ENCODE data around the gene PIERCE2.
"Not testable (repeated sequence)": the region's sequence is repeated elsewhere in the genome, so short reads cannot be mapped to it uniquely, and the experiment has no call there.

Gene PIERCE2

DNA sequence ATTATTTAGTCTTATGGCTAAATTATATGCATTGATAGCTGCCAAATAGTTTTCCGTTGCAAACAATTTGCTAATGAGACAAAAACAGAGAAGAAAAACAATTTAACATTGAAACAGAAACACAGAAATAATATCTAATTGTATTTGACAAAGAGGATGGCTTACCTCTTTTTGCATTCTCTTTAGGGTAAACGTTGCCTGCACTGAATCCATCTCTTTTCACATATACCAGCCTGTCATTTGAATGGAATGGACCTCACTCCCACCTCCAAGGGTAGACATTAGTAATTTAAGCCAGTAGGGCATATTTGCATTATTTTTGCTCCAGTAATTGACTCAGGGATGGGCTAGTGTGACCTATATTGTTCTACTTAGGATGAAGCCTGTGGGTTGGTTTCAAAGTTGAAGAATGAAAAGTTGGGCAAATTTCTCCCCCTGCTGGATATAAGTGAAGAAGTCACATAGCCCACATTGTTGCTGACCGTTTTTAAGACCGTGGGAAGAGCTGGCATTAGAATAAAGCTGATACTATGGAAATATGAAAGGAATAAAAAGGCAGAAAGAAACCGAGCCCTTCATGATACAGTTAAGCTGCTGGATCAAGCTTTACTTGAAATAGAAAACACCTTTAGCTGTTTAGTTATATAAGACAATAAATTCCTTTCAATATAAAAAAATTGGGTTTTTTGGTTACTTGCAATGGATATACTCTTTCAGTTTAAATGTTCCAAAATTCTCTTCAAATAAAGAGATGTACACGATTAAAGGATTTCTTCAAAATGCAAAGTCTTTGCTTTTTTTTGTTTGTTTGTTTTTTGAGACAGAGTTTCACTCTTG, 26.9 kb downstream of the PIERCE2 start:
- peak; percentile 25 for DNase-seq (ENCODE audit: extremely low read depth, low read depth)

DNA sequence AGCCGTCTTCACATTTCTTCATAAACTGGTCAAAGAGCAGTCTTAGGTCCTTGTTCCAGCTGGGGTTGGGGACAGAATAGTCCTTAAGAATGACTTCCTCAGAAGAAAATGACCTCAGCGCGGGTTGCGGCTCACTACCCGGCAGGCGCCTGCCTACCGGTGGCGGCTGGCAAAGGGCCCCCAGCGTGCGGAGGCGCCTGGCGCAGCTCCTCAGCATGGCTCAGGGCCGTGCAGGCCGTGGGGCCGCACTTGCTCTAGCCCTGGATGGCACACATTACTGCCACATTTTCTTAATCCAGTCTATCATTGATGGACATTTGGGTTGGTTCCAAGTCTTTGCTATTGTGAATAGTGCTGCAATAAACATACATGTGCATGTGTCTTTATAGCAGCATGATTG, 34.8 kb downstream of the PIERCE2 start:
- not testable (repeated sequence) for DNase-seq (ENCODE audit: extremely low read depth, low read depth)

More for the DNA sequence above, 26.9 kb downstream of the PIERCE2 start:
- TF ChIP-seq, protein P1, sequence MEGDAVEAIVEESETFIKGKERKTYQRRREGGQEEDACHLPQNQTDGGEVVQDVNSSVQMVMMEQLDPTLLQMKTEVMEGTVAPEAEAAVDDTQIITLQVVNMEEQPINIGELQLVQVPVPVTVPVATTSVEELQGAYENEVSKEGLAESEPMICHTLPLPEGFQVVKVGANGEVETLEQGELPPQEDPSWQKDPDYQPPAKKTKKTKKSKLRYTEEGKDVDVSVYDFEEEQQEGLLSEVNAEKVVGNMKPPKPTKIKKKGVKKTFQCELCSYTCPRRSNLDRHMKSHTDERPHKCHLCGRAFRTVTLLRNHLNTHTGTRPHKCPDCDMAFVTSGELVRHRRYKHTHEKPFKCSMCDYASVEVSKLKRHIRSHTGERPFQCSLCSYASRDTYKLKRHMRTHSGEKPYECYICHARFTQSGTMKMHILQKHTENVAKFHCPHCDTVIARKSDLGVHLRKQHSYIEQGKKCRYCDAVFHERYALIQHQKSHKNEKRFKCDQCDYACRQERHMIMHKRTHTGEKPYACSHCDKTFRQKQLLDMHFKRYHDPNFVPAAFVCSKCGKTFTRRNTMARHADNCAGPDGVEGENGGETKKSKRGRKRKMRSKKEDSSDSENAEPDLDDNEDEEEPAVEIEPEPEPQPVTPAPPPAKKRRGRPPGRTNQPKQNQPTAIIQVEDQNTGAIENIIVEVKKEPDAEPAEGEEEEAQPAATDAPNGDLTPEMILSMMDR (IDR thresholded peaks at IDR 0.05; ENCODE audit: low read depth, low read length), result peak; percentile 66

DNA sequence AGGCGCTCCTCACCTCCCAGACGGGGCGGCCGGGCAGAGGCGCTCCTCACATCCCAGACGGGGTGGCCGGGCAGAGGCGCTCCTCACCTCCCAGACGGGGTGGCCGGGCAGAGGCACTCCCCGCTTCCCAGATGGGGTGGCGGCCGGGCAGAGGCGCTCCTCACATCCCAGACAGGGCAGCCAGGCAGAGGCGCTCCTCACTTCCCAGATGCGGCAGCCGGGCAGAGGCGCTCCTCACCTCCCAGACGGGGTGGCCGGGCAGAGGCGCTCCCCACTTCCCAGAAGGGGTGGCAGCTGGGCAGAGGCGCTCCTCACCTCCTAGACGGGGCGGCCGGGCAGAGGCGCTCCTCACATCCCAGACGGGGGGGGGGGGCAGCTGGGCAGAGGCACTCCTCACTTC, 37.6 kb downstream of the PIERCE2 start:
- DNase-seq (ENCODE audit: extremely low read depth, low read depth), result not testable (repeated sequence)

DNA sequence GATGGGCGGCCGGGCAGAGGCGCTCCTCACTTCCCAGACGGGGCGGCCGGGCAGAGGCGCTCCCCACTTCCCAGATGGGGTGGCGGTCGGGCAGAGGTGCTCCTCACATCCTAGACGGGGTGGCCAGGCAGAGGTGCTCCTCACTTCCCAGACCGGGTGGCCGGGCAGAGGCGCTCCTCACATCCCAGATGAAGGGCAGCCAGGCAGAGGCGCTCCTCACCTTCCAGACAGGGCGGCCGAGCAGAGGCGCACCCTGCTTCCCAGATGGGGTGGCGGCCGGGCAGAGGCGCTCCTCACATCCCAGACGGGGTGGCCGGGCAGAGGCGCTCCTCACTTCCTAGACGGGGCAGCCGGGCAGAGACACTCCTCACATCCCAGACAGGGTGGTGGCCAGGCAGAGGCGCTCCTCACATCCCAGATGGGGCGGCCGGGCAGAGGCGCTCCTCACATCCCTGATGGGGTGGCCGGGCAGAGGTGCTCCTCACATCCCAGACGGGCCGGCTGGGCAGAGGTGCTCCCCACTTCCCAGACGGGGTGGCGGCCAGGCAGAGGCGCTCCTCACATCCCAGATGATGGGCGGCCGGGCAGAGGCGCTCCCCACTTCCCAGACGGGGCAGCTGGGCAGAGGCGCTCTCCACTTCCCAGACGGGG, 38.2 kb downstream of the PIERCE2 start:
- DNase-seq (ENCODE audit: extremely low read depth, low read depth), result not testable (repeated sequence)

DNA sequence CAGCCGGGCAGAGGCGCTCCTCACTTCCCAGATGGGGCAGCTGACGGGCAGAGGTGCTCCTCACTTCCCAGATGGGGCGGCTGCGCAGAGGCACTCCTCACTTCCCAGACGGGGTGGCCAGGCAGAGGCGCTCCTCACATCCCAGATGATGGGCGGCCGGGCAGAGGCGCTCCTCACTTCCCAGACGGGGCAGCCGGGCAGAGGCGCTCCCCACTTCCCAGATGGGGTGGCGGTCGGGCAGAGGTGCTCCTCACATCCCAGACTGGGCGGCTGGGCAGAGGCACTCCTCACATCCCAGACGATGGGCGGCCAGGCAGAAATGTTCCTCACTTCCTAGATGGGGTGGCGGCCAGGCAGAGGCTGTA, 38.7 kb downstream of the PIERCE2 start:
- not testable (repeated sequence) for DNase-seq (ENCODE audit: extremely low read depth, low read depth)

DNA sequence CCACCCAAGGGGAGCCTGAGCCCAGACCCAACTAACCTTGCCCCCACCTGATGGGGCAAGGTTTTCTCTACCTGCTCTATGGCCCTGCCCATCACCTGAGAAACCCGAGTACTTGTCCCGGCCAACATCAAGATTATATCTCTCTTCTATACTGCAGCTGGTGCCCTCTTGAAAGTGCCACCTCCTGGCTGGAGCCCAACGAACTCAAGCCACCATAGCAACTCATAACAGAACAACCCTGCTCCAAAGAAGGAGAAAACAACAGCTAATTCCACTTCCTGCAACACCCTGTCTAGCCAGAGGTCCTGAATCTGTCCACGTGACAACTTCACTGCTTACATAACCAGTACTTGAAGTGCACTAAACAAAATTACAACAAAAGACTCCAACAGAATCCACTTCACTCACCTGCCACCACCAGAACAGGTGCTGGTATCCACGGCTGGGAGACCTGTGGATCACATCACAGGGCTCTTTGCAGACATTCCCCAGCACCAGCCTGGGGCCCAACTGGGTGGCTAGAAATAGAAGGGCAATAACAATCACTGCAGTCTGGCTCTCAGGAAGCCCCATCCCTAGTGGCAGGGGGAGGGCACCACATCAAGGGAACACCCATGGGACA, 49.2 kb downstream of the PIERCE2 start:
- DNase-seq (ENCODE audit: extremely low read depth, low read depth), result no peak
- TF ChIP-seq, protein P1 (IDR thresholded peaks at IDR 0.05; ENCODE audit: low read depth, low read length), result no peak

DNA sequence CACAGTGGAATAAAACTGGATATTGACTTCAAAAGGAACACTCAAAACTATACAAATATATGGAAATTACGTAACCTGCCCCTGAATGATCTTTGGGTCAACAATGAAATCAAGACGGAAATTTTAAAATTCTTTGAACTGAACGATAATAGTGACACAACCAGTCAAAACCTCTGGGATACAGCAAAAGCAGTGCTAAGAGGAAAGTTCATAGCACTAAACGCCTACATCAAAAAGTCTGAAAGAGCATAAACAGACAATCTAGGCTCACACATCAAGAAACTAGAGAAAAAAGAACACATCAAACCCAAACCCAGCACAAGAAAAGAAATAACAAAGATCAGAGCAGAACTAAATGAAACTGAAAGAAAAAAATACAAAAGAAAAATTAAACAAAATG, 53.2 kb downstream of the PIERCE2 start:
- TF ChIP-seq, protein P1 (IDR thresholded peaks at IDR 0.05; ENCODE audit: low read depth, low read length), result no peak

DNA sequence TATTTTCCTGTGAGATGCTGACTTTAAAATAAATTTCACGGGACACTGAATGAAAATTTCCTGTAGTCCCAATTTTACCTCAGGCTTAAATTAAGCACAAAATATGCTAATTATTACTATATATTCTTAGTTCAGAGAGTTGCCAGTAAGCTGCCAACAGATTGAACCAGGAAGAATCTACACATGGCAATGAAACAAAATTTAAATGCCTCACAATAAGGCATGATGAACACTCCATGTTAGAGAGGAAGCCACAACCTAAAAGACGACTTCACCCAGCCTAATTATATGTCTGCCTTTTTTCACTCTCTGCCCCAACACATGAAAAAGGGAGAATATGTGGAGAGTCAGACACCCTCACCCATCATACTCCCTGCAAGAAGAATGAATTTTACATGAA, 60.0 kb downstream of the PIERCE2 start:
- no peak for DNase-seq (ENCODE audit: extremely low read depth, low read depth)
- TF ChIP-seq, protein P1 (IDR thresholded peaks at IDR 0.05; ENCODE audit: low read depth, low read length), result no peak

More for the DNA sequence above, 53.2 kb downstream of the PIERCE2 start:
- no peak for DNase-seq (ENCODE audit: extremely low read depth, low read depth)

Data from AG09319 (cell line).